ENCODE results near the gene SLC9A3.

The SLC9A3 gene

DNA sequence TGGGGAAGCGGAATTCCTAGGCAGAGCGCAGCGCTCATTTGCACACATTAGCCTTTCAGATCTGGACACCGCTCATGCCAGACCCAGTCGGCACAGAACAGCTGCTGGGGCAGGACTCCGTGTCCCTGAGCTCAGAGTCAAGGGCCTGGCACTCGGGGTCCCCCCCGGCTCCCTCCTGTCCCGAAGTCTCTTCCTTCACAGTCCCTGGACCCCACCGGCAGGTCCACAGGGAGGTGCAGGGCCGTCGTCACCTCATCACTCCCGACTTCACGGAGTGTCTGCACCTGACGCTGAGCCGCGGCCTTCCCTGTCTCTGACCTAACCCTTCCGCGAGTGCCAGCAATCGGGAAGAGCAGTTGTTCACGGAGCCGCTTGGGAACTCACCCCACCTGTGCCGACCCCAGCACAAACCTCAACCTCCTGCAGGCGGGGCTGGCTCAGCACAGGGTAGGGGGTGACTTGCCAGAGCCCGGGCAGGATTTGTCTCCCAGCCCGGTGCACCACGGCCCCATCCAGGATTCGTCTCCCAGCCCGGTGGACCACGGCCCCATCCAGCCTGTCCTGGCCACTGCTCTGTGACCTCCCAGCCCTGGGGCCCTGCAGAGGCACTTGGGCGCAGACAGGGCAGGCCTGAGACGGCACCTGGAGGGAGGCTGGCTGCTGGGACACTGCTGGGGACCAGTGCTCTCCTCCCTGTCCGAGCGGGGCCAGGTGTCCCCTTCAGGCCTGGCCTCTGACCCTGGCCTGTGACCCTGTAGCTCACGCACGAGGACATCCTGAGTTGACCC, 9.9 kb upstream of the SLC9A3 start:
- no peaks in the 10 kb centered on the region for H3K4me1 ChIP-seq (ENCODE audit: control insufficient read depth, insufficient read depth, low read length)
- CTCF ChIA-PET: no interaction called here

DNA sequence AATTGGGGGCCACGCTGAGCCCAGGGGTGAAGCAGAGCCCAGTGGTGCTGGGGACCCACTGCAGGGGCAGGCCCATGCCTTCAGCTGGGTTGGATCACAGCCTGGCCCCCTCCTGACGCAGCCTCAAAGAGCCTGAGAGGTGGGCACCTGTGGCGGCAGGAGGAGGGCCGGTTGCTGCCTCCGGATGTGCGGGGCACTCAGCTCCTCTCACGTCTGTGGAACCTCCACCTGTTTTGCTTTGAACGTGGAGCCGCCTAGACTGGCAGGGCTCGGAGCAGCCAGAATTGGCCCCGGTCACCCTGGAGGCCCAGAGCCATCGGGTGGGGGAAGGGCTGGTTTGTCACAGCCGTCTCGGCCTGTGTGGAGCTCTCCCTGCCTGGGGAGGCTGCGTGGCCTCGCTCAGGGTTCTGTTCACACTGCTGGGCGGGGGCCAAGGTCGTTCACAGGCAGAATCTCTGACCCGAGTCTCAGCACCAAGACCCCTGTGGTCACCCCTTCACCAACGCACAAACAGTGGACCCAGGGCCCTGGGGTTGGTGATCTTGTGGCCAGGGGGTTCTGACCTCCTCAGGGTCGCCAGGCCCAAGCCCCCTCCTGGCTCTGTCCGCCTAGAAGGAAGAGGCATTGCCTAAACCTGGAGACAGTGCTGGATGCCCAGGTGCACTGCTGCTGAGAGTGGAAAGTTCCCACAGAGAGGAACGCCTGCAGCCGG, 9.2 kb upstream of the SLC9A3 start:
- H3K27ac ChIP-seq (ENCODE audit: extremely low read depth, low read depth, low read length): no peak overlapping the region
- TF ChIP-seq, protein P1, sequence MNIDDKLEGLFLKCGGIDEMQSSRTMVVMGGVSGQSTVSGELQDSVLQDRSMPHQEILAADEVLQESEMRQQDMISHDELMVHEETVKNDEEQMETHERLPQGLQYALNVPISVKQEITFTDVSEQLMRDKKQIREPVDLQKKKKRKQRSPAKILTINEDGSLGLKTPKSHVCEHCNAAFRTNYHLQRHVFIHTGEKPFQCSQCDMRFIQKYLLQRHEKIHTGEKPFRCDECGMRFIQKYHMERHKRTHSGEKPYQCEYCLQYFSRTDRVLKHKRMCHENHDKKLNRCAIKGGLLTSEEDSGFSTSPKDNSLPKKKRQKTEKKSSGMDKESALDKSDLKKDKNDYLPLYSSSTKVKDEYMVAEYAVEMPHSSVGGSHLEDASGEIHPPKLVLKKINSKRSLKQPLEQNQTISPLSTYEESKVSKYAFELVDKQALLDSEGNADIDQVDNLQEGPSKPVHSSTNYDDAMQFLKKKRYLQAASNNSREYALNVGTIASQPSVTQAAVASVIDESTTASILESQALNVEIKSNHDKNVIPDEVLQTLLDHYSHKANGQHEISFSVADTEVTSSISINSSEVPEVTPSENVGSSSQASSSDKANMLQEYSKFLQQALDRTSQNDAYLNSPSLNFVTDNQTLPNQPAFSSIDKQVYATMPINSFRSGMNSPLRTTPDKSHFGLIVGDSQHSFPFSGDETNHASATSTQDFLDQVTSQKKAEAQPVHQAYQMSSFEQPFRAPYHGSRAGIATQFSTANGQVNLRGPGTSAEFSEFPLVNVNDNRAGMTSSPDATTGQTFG (tag by site-specific recombination; IDR thresholded peaks at IDR 0.05; ENCODE audit: borderline replicate concordance): no peak
- TF ChIP-seq, protein P2, sequence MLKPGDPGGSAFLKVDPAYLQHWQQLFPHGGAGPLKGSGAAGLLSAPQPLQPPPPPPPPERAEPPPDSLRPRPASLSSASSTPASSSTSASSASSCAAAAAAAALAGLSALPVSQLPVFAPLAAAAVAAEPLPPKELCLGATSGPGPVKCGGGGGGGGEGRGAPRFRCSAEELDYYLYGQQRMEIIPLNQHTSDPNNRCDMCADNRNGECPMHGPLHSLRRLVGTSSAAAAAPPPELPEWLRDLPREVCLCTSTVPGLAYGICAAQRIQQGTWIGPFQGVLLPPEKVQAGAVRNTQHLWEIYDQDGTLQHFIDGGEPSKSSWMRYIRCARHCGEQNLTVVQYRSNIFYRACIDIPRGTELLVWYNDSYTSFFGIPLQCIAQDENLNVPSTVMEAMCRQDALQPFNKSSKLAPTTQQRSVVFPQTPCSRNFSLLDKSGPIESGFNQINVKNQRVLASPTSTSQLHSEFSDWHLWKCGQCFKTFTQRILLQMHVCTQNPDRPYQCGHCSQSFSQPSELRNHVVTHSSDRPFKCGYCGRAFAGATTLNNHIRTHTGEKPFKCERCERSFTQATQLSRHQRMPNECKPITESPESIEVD (tag by site-specific recombination; IDR thresholded peaks at IDR 0.05): no peak
- no peaks in the 10 kb centered on the region for H3K4me1 ChIP-seq (ENCODE audit: control insufficient read depth, insufficient read depth, low read length)
- ChIA-PET CTCF (no interaction called here), POLR2A (no interaction called here)
- H3K4me3 ChIP-seq (ENCODE audit: low read depth, low read length): no peak overlapping the region
- H3K36me3 ChIP-seq (ENCODE audit: control insufficient read depth in 2 of 2, insufficient read depth in 1 of 2, low read length in 2 of 2): no peaks in the 10 kb centered on the region
- no peaks in the 10 kb centered on the region for H3K9me3 ChIP-seq (ENCODE audit: control insufficient read depth, insufficient read depth, low read depth, low read length)

More for the DNA sequence above, 9.9 kb upstream of the SLC9A3 start:
- H3K36me3 ChIP-seq (ENCODE audit: control insufficient read depth in 2 of 2, insufficient read depth in 1 of 2, low read length in 2 of 2): no peaks in the 10 kb centered on the region
- no peak overlapping the region for H3K27ac ChIP-seq (ENCODE audit: extremely low read depth, low read depth, low read length)
- POLR2A ChIA-PET: no interaction called here
- no peaks in the 10 kb centered on the region for H3K9me3 ChIP-seq (ENCODE audit: control insufficient read depth, insufficient read depth, low read depth, low read length)
- no peak overlapping the region for H3K4me3 ChIP-seq (ENCODE audit: low read depth, low read length)
- no peak for TF ChIP-seq OVOL3 (tag by site-specific recombination; IDR thresholded peaks at IDR 0.05)
- TF ChIP-seq, protein P3, sequence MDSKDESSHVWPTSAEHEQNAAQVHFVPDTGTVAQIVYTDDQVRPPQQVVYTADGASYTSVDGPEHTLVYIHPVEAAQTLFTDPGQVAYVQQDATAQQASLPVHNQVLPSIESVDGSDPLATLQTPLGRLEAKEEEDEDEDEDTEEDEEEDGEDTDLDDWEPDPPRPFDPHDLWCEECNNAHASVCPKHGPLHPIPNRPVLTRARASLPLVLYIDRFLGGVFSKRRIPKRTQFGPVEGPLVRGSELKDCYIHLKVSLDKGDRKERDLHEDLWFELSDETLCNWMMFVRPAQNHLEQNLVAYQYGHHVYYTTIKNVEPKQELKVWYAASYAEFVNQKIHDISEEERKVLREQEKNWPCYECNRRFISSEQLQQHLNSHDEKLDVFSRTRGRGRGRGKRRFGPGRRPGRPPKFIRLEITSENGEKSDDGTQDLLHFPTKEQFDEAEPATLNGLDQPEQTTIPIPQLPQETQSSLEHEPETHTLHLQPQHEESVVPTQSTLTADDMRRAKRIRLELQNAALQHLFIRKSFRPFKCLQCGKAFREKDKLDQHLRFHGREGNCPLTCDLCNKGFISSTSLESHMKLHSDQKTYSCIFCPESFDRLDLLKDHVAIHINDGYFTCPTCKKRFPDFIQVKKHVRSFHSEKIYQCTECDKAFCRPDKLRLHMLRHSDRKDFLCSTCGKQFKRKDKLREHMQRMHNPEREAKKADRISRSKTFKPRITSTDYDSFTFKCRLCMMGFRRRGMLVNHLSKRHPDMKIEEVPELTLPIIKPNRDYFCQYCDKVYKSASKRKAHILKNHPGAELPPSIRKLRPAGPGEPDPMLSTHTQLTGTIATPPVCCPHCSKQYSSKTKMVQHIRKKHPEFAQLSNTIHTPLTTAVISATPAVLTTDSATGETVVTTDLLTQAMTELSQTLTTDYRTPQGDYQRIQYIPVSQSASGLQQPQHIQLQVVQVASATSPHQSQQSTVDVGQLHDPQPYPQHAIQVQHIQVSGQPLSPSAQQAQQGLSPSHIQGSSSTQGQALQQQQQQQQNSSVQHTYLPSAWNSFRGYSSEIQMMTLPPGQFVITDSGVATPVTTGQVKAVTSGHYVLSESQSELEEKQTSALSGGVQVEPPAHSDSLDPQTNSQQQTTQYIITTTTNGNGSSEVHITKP (tag by site-specific recombination; IDR thresholded peaks at IDR 0.05): no peak
- TF ChIP-seq ZNF146 (tag by site-specific recombination; IDR thresholded peaks at IDR 0.05): no peak
- no peak for TF ChIP-seq ZNF747 (tag by site-specific recombination; IDR thresholded peaks at IDR 0.05)
- TF ChIP-seq, protein P4, sequence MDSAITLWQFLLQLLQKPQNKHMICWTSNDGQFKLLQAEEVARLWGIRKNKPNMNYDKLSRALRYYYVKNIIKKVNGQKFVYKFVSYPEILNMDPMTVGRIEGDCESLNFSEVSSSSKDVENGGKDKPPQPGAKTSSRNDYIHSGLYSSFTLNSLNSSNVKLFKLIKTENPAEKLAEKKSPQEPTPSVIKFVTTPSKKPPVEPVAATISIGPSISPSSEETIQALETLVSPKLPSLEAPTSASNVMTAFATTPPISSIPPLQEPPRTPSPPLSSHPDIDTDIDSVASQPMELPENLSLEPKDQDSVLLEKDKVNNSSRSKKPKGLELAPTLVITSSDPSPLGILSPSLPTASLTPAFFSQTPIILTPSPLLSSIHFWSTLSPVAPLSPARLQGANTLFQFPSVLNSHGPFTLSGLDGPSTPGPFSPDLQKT (IDR thresholded peaks at IDR 0.05; ENCODE audit: borderline replicate concordance, low read depth, low read length): no peak
- TF ChIP-seq ZBTB48 (tag by site-specific recombination; IDR thresholded peaks at IDR 0.05): no peak
- TF ChIP-seq WT1 (tag by site-specific recombination; IDR thresholded peaks at IDR 0.05): no peak
- TF ChIP-seq SP7 (tag by site-specific recombination; IDR thresholded peaks at IDR 0.05): no peak
- TF ChIP-seq OSR2 (tag by site-specific recombination; IDR thresholded peaks at IDR 0.05): no peak
- TF ChIP-seq HOXD13 (CRISPR knock-in tag; IDR thresholded peaks at IDR 0.05; ENCODE audit: borderline replicate concordance): no peak
